Sigmoid colon (tissue), 4 donors: ENCODE data around the gene SPDYE16.
"Not testable (repeated sequence)": the region's sequence is repeated elsewhere in the genome, so short reads cannot be mapped to it uniquely, and the experiment has no call there.

Experiments used
- EP300 ChIP-seq, 4 donors: sonication (generic); formaldehyde crosslinking; IDR thresholded peaks; one replicate each; pipeline ENCODE4 v1.6.1; 2017; ENCODE audit warnings: antibody characterized with exemption in 4 of 4
- TF ChIP-seq, protein P1 (sequence below), 4 experiments: fragments of 450-650 bp in 3 of 4; fragments of 200-600 bp in 1 of 4; IDR thresholded peaks; one replicate each; pipeline ENCODE4 v1.5.1; 2016 to 2019; ENCODE audit warnings: antibody characterized with exemption in 4 of 4, mild to moderate bottlenecking in 3 of 4, moderate library complexity in 2 of 4

DNA sequence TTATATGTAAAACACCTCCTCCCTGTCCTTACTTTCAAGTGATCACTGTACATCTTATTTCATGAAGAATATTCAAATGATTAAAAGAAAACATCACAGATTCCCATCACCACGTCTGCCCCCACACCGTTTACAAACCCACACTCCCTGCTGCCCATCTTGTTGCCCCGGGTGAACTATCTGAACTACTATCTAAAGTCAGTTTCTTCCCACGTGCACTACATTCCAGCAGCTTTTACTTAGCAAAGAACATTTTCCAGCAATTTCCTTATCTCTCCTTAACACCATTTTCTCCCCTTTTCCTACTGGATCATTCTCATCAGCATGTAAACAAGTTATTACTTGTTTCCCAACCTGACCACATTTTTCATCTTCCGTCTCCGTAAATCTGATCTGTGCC lies 16.6 kb upstream of the SPDYE16 start:
- TF ChIP-seq, protein P1, sequence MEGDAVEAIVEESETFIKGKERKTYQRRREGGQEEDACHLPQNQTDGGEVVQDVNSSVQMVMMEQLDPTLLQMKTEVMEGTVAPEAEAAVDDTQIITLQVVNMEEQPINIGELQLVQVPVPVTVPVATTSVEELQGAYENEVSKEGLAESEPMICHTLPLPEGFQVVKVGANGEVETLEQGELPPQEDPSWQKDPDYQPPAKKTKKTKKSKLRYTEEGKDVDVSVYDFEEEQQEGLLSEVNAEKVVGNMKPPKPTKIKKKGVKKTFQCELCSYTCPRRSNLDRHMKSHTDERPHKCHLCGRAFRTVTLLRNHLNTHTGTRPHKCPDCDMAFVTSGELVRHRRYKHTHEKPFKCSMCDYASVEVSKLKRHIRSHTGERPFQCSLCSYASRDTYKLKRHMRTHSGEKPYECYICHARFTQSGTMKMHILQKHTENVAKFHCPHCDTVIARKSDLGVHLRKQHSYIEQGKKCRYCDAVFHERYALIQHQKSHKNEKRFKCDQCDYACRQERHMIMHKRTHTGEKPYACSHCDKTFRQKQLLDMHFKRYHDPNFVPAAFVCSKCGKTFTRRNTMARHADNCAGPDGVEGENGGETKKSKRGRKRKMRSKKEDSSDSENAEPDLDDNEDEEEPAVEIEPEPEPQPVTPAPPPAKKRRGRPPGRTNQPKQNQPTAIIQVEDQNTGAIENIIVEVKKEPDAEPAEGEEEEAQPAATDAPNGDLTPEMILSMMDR (IDR thresholded peaks at IDR 0.05): not testable (repeated sequence)
- not testable (repeated sequence) for TF ChIP-seq EP300 (IDR thresholded peaks at IDR 0.05)
